Karpas-422 (cell line): Measurements from ENCODE around the gene NPIPA7. TPM values are rescaled to one million over a fixed set of nuclear protein-coding genes. Genes with fewer than 3 reads are reported as not detected.
"Not testable (repeated sequence)": the region's sequence is repeated elsewhere in the genome, so short reads cannot be mapped to it uniquely, and the experiment has no call there.

ENCODE experiments used
- DNase-seq: peaks from one replicate; pipeline ENCODE4 v3.0.0-alpha.2; 2015
- H2AFZ ChIP-seq: fragments of 200-600 bp; sonication (generic); 2 replicates; pipeline ENCODE4 v1.6.1; 2014; ENCODE audit warnings: antibody characterized with exemption, low read length, mixed read lengths
- H3K27ac ChIP-seq: fragments of 200-600 bp; sonication (generic); 2 replicates; pipeline ENCODE4 v1.5.1; 2014; ENCODE audit warnings: mild to moderate bottlenecking, low read length, moderate library complexity
- H3K27me3 ChIP-seq: fragments of 200-600 bp; sonication (generic); 2 replicates; pipeline ENCODE4 v1.6.1; 2014; ENCODE audit warnings: low read length, mixed read lengths
- H3K36me3 ChIP-seq: fragments of 200-600 bp; sonication (generic); 2 replicates; pipeline ENCODE4 v1.6.1; 2014; ENCODE audit warnings: low read length, mixed read lengths; ENCODE audit not compliant: insufficient read depth
- H3K4me1 ChIP-seq: fragments of 200-600 bp; sonication (generic); 2 replicates; pipeline ENCODE4 v1.6.1; 2014; ENCODE audit warnings: mild to moderate bottlenecking, low read length, mixed read lengths
- H3K4me2 ChIP-seq: fragments of 200-600 bp; sonication (generic); 2 replicates; pipeline ENCODE4 v1.6.1; 2014; ENCODE audit warnings: low read length, low read depth, mild to moderate bottlenecking; ENCODE audit not compliant: poor library complexity, severe bottlenecking
- H3K4me3 ChIP-seq: fragments of 200-600 bp; sonication (generic); 2 replicates; pipeline ENCODE4 v1.5.1; 2014; ENCODE audit warnings: mild to moderate bottlenecking, antibody characterized with exemption, low read length, mixed read lengths
- H3K79me2 ChIP-seq: fragments of 200-600 bp; sonication (generic); 2 replicates; pipeline ENCODE4 v1.6.1; 2014; ENCODE audit warnings: mild to moderate bottlenecking, low read length, mixed read lengths
- H3K9ac ChIP-seq: fragments of 200-600 bp; sonication (generic); 2 replicates; pipeline ENCODE4 v1.6.0; 2014; ENCODE audit warnings: low read length
- H3K9me2 ChIP-seq: fragments of 200-600 bp; sonication (generic), shearing (Covaris generic); replicated peaks from 2 replicates; pipeline ENCODE4 v1.6.0; 2014; ENCODE audit warnings: mild to moderate bottlenecking, low read length, moderate library complexity; ENCODE audit not compliant: insufficient read depth
- H3K9me3 ChIP-seq: fragments of 300-700, 200-600 bp; sonication (generic); 2 replicates; pipeline ENCODE4 v1.6.1; 2014; ENCODE audit warnings: low read length, mixed read lengths
- H4K20me1 ChIP-seq: fragments of 200-600 bp; sonication (generic); 2 replicates; pipeline ENCODE4 v1.6.1; 2014; ENCODE audit warnings: mild to moderate bottlenecking, antibody characterized with exemption, low read length, low read depth; ENCODE audit not compliant: insufficient read depth
- total RNA-seq: library from RNA; depleted of rRNA; stranded (reverse); fragments of >200 nt; shearing (Covaris generic); gene quantifications from 2 replicates; pipeline ENCODE4 v1.2.3, GENCODE V29; 2014; ENCODE audit warnings: low replicate concordance

The NPIPA7 gene
- total RNA-seq, 1 experiment from 2014 or later, result 27.4 TPM

GRCh38 chr16:16366552-16367284 lies 12.2 kb upstream of the NPIPA7 start:
- not testable (repeated sequence) for H2AFZ ChIP-seq, H3K79me2 ChIP-seq, H3K9me3 ChIP-seq, H3K9me2 ChIP-seq, H3K36me3 ChIP-seq, H3K4me1 ChIP-seq, H3K27ac ChIP-seq, H3K4me2 ChIP-seq, H3K27me3 ChIP-seq, H3K9ac ChIP-seq, DNase-seq, H4K20me1 ChIP-seq, H3K4me3 ChIP-seq

DNA sequence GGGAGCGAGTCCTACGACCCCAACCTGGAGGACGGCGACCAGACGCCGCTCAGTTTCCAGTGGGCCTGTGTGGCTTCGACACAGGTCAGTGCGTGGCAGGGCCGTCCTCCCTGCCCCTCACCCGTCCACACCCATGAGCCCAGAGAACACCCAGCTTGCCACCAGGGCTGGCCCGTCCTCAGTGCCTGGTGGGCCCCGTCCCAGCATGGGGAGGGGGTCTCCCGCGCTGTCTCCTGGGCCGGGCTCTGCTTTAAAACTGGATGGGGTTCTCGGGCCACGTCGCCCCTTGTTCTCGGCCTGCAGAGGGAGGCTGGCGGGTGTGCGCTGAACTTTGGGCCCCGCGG lies 11.7 kb upstream of the NPIPA7 start:
- not testable (repeated sequence) for DNase-seq, H3K9me2 ChIP-seq, H3K9me3 ChIP-seq, H3K79me2 ChIP-seq, H3K4me2 ChIP-seq, H3K36me3 ChIP-seq, H3K4me1 ChIP-seq, H3K27ac ChIP-seq, H2AFZ ChIP-seq, H3K4me3 ChIP-seq, H3K9ac ChIP-seq, H4K20me1 ChIP-seq, H3K27me3 ChIP-seq

- not testable (repeated sequence) for H3K9me2 ChIP-seq, H3K4me2 ChIP-seq, H3K9me3 ChIP-seq, H3K4me3 ChIP-seq, H3K36me3 ChIP-seq, DNase-seq, H2AFZ ChIP-seq, H3K27me3 ChIP-seq, H3K9ac ChIP-seq, H3K79me2 ChIP-seq, H4K20me1 ChIP-seq, H3K4me1 ChIP-seq, H3K27ac ChIP-seq
Observed at GRCh38 chr16:16369081-16369856, 9.7 kb upstream of the NPIPA7 start.

- not testable (repeated sequence) for H3K9ac ChIP-seq, H2AFZ ChIP-seq, H3K4me2 ChIP-seq, H3K27ac ChIP-seq, H3K4me1 ChIP-seq, DNase-seq, H3K4me3 ChIP-seq, H3K9me3 ChIP-seq, H4K20me1 ChIP-seq, H3K36me3 ChIP-seq, H3K79me2 ChIP-seq, H3K9me2 ChIP-seq, H3K27me3 ChIP-seq
Observed at GRCh38 chr16:16371136-16371735, 7.7 kb upstream of the NPIPA7 start.

DNA sequence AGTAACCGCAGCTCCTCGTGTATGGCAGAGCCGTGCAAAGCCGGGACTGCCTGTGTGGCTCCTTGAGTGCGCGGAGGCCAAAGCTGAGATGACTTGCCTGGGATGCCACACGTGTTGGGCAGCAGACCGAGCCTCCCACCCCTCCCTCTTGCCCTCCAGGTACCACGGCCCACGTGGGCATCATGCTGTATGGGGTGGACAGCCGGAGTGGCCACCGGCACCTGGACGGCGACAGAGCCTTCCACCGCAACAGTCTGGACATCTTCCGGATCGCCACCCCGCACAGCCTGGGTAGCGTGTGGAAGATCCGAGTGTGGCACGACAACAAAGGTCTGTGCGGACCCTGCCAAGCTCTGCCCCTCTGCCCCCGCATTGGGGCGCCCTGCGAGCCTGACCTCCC lies 4.7 kb upstream of the NPIPA7 start:
- not testable (repeated sequence) for DNase-seq

DNA sequence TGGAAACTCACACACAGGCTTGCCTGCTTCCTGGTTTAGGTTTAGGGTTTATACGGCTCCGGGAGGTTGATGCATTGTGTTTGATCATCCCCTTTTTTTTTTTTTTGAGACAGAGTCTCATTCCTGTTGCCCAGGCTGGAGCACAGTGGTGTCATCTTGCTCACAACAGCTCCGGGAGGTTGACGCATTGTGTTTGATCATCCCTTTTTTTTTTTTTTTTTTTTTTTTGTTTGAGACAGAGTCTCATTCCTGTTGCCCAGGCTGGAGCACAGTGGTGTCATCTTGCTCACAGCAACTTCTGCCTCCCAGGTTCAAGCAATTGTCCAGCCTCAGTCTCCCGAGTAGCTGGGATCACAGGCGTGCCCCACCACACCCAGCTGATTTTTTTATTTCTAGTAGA lies 20.7 kb downstream of the NPIPA7 start:
- not testable (repeated sequence) for H4K20me1 ChIP-seq, H3K36me3 ChIP-seq, H3K9me2 ChIP-seq, H3K4me1 ChIP-seq, H3K9me3 ChIP-seq, H3K27me3 ChIP-seq, H3K79me2 ChIP-seq, DNase-seq, H3K27ac ChIP-seq, H3K4me2 ChIP-seq, H3K4me3 ChIP-seq, H2AFZ ChIP-seq, H3K9ac ChIP-seq

More for the DNA sequence above, 4.7 kb upstream of the NPIPA7 start:
- H2AFZ ChIP-seq, H3K27ac ChIP-seq, H3K4me1 ChIP-seq, H3K9ac ChIP-seq, H3K79me2 ChIP-seq, H4K20me1 ChIP-seq, H3K9me2 ChIP-seq, H3K4me3 ChIP-seq, H3K36me3 ChIP-seq, H3K27me3 ChIP-seq, H3K9me3 ChIP-seq, H3K4me2 ChIP-seq: not testable (repeated sequence)

DNA sequence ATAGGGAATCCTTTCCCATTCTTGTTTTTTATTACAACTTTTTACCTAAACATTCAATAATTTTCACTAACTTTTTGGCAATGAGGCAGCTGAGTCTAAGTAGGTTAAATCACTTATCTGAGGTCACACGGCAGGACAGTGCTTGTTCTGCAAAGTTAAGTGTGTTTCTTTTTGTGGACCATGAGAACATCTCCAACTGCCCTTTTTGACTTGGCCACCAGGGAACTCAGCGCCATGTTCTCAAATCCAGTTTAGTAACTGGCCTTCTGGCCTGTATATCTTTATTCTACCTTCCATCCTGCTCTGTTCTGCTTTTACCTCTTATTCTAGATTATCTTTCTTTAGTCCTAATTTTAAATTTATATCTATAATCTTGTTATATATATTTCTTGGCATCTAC lies 23.4 kb downstream of the NPIPA7 start:
- not testable (repeated sequence) for H3K27ac ChIP-seq, H3K27me3 ChIP-seq, H3K4me2 ChIP-seq, DNase-seq, H3K9me2 ChIP-seq, H4K20me1 ChIP-seq, H3K4me3 ChIP-seq, H3K36me3 ChIP-seq, H3K9ac ChIP-seq, H3K4me1 ChIP-seq, H3K79me2 ChIP-seq, H2AFZ ChIP-seq, H3K9me3 ChIP-seq

GRCh38 chr16:16404283-16404682 lies 25.3 kb downstream of the NPIPA7 start:
- not testable (repeated sequence) for H2AFZ ChIP-seq

More at GRCh38 chr16:16404283-16404682, 25.3 kb downstream of the NPIPA7 start:
- not testable (repeated sequence) for H4K20me1 ChIP-seq, H3K4me2 ChIP-seq, H3K79me2 ChIP-seq, H3K36me3 ChIP-seq, H3K4me3 ChIP-seq, DNase-seq, H3K9ac ChIP-seq, H3K9me2 ChIP-seq, H3K9me3 ChIP-seq, H3K4me1 ChIP-seq, H3K27ac ChIP-seq, H3K27me3 ChIP-seq
